Activated CD8-positive, alpha-beta T cell treated with anti-CD3 and anti-CD28 coated beads, Interleukin-2, amount 10 ng/mL, durations not matched to agents 7 days and 5 days (primary cell): ENCODE results near the gene MYMK. TPM values are rescaled to one million over a fixed set of nuclear protein-coding genes. Genes with fewer than 3 reads are reported as not detected.

Experiments used
- ATAC-seq: fragments of 150-1000 bp; cut with Tn5 transposase; one replicate; pipeline ENCODE4 v1.10.0; 2021; ENCODE audit warnings: moderate library complexity
- CTCF ChIA-PET: fragments of 350-600 bp; sonication (Branson Sonifier 250); formaldehyde crosslinking; loops from one replicate; lab custom pipeline; 2021; ENCODE audit warnings: antibody characterized with exemption; lab: Charles Lee
- POLR2A ChIA-PET: fragments of 350-600 bp; sonication (Branson Sonifier 250); formaldehyde crosslinking; loops from one replicate; lab custom pipeline; 2021; ENCODE audit warnings: antibody characterized with exemption; lab: Charles Lee
- DNase-seq: peaks from one replicate; pipeline ENCODE4 v3.0.0-alpha.2; 2020
- H3K27ac Mint-ChIP-seq: one replicate; pipeline ENCODE4 v1.8.0; 2021; ENCODE audit warnings: mild to moderate bottlenecking, mixed read lengths
- H3K27me3 Mint-ChIP-seq: one replicate; pipeline ENCODE4 v1.8.0; 2021; ENCODE audit warnings: low read depth, mixed read lengths
- H3K36me3 Mint-ChIP-seq: one replicate; pipeline ENCODE4 v1.8.0; 2021; ENCODE audit warnings: low read depth, mixed read lengths
- H3K4me1 Mint-ChIP-seq: one replicate; pipeline ENCODE4 v1.8.0; 2021; ENCODE audit warnings: low read depth, mixed read lengths
- H3K4me3 Mint-ChIP-seq: one replicate; pipeline ENCODE4 v1.8.0; 2021; ENCODE audit warnings: mild to moderate bottlenecking, mixed read lengths
- H3K9me3 Mint-ChIP-seq: one replicate; pipeline ENCODE4 v1.8.0; 2022; ENCODE audit warnings: mixed read lengths; ENCODE audit not compliant: insufficient read depth
- total RNA-seq, 2 experiments: library from RNA; stranded (reverse); gene quantifications; one replicate each; pipeline ENCODE4 v1.2.3, GENCODE V29; 2021

The MYMK gene
- total RNA-seq, 2 experiments from 2014 or later, result not detected

DNA sequence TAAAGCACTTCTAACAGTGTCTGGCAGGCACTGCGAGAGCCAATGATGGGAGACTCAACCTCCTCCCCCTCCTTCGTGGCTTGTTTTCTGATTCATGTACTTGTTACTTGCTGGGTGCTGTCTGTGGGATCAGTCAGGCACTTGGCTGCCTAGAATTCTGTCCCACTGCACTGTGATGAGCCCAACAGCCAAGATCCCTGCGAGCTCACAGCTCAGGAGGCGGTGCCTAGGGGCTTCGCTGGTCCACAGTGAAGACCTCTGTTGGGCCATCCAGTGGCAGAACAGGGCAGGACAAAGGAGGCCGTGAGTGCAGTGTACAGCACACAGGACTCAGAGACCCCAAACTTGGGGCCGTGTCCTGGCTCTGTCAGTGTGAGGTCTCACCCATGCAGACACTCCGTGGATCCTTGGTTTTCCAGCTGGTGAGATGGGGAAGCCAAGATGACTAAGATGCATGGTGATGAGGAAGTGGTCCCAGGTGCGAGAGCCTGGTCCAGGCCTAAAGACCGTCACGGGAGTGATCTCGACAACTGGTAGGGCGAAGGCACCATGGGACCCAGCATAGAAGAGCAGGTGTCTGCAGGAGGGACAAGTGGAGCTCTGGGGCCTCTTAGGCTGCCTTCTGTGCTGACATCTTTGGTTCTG is 19.5 kb downstream of the MYMK start:
- Mint-ChIP-seq H3K4me3 (no peak overlapping the region), H3K36me3 (no peaks in the 10 kb centered on the region), H3K27me3 (peaks cover 15% of the 10 kb centered on the region), H3K27ac (no peak overlapping the region), H3K9me3 (peaks cover 22% of the 10 kb centered on the region), H3K4me1 (peaks cover 17% of the 10 kb centered on the region)
- no peak for DNase-seq
- no peak for ATAC-seq
- POLR2A ChIA-PET, result interaction anchor here (0.5 to 0.7 kb wide), 2 partner anchors 10 to 46 kb away, joined by 4 to 5 read pairs; partner anchors contain the start of gene CACFD1
- CTCF ChIA-PET, result no interaction called here

DNA sequence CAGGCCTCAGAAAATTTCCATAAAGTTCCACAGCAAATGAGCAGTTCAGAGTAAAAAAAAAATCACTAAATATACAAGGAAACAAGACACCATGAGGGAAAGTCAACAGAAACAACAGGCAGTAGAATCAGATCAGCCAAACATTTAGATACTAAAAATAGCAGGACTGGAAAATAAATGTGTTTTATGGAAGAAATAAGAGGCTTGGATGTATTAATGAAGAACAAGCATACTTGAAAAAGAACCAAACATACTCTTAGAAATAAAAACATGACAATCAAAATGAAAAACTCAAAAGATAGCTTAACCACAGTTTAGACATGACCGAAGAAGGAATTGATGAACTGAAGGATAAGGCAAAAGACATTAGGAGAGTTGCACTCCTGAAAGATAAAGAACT is 22.6 kb downstream of the MYMK start:
- H3K4me3 Mint-ChIP-seq, result no peak overlapping the region
- H3K27me3 Mint-ChIP-seq, result peaks cover 18% of the 10 kb centered on the region
- ATAC-seq (no peak), DNase-seq (no peak)
- H3K27ac Mint-ChIP-seq, result no peak overlapping the region
- H3K4me1 Mint-ChIP-seq, result no peaks in the 10 kb centered on the region
- H3K9me3 Mint-ChIP-seq, result peaks cover 22% of the 10 kb centered on the region
- H3K36me3 Mint-ChIP-seq, result no peaks in the 10 kb centered on the region
- POLR2A ChIA-PET, result no interaction called here
- CTCF ChIA-PET, result no interaction called here

DNA sequence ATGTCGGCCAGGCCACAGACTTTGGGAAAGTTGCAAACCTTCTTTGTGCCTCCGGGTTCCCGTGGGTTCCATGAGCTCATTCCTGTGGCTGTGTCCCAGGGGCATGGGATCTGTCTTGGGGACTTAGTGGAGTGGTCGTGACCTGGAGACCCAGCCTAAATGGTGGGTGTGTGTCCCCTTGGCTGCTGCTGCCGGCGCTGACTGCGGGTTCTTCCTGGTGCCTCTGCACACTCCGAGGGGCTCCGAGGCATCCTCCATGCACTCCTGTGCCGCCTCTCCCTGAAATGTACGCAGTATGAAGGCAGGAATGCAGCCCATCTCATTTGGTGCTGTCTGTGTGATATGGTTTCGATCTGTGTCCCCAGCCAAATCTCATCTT is 24.9 kb downstream of the MYMK start:
- DNase-seq (no peak), ATAC-seq (no peak)
- Mint-ChIP-seq H3K27me3 (peaks cover 18% of the 10 kb centered on the region), H3K27ac (no peak overlapping the region), H3K4me1 (no peaks in the 10 kb centered on the region), H3K4me3 (no peak overlapping the region), H3K9me3 (peaks cover 22% of the 10 kb centered on the region), H3K36me3 (no peaks in the 10 kb centered on the region)
- ChIA-PET POLR2A (interaction anchor here (1.6 kb wide), 1 partner anchor 9 kb away, joined by 4 read pairs; no protein-coding TSS in a partner anchor), CTCF (interaction anchor here (1.0 kb wide), 1 partner anchor 13 kb away, joined by 3 read pairs; no protein-coding TSS in a partner anchor)

DNA sequence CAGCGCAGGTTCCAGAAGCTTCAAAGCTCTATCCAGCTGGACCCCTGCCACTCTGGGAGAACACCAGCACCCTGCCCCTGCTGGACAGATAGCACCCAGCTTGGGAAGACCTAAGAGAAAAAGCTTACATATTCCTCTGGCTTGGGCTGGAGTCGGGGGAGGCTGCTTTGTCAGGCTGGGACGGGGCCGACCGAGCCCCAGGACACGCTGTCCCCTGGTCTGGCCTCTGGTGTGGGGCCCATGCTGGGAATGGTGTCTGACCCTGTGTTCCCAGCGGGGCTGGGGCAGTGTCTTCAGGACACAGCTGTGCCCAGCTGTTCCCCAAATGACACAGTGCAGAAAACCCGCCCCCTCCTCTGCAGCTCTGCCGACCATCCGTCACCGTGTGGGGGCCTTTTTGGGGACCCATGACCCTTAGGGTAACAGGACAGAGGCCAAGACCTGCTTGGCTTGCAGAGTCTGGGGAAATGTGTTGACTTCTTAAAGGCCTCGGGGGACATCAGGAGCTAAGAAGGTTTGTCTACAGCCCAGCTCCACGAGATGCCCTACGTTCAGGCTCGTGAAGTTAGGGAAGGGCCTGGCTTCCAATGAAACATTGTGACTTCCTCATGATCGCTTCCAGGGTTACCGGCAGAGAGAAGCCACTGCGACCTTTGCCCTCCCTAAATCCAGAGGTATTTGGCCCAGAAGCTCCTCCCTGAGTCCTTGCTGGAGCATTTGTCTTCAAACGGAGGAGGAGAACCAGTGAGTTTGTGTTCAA is 25.4 kb downstream of the MYMK start:
- Mint-ChIP-seq H3K27me3 (peaks cover 18% of the 10 kb centered on the region), H3K4me1 (no peaks in the 10 kb centered on the region), H3K9me3 (peaks cover 22% of the 10 kb centered on the region), H3K27ac (no peak overlapping the region), H3K36me3 (no peaks in the 10 kb centered on the region), H3K4me3 (no peak overlapping the region)
- ChIA-PET POLR2A (interaction anchor here (0.7 kb wide), 1 partner anchor 8 kb away, joined by 4 read pairs; no protein-coding TSS in a partner anchor), CTCF (interaction anchor here (1.0 kb wide), 1 partner anchor 13 kb away, joined by 3 read pairs; no protein-coding TSS in a partner anchor)
- ATAC-seq (no peak), DNase-seq (no peak)

DNA sequence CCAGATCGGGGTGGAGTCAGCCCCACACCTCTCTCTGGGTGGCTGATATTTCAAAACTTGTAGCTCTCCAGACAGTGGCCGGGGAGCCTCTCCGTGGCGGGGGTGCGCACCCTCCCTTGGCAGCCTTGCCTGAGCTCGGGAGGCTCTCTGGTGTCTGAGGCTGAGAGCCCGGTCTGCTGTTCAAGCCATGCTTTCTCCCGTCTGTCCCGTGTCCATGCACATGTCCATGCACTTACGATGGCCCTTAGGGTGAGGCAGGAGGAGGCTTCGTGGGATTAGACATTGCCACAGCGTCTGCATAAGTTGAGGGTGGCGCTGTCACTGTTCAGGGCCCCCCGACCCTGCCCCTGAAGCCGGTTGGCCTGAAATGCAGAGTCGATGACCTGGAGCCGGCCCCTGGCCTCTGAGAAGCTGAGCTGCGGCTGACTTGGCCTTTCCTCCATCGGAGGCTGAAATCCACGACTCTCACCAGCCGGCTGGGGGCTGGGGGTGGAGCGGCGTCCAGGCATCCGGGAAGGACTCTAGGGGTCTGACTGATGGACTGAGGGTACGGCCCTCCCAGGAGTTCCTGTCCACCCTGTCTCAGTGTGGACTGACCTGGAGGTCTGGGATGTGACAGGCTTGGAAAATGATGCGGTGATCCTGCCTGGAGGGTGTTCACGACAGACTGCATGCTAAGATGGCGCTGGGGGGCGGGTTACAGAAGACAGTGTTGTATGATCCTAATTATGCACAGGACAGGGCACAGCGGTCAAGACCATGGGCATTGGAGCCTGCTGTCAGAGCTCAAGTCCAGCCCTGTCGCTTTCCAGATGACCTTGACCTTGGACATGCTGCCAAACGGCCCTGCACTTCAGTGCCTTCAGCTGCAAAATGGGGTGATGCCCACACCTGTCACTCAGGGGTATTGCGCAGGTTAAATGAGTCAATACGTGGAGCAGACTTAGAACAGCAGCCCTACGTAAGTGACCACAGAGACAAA is 27.6 kb downstream of the MYMK start:
- Mint-ChIP-seq H3K4me3 (no peak overlapping the region), H3K4me1 (no peaks in the 10 kb centered on the region), H3K36me3 (no peaks in the 10 kb centered on the region), H3K27ac (no peak overlapping the region), H3K9me3 (peaks cover 12% of the 10 kb centered on the region), H3K27me3 (peaks cover 12% of the 10 kb centered on the region)
- ATAC-seq, result no peak
- CTCF ChIA-PET, result interaction anchor here (2.1 kb wide), 1 partner anchor 11 kb away, joined by 15 read pairs; no protein-coding TSS in a partner anchor
- DNase-seq, result no peak
- POLR2A ChIA-PET, result no interaction called here

DNA sequence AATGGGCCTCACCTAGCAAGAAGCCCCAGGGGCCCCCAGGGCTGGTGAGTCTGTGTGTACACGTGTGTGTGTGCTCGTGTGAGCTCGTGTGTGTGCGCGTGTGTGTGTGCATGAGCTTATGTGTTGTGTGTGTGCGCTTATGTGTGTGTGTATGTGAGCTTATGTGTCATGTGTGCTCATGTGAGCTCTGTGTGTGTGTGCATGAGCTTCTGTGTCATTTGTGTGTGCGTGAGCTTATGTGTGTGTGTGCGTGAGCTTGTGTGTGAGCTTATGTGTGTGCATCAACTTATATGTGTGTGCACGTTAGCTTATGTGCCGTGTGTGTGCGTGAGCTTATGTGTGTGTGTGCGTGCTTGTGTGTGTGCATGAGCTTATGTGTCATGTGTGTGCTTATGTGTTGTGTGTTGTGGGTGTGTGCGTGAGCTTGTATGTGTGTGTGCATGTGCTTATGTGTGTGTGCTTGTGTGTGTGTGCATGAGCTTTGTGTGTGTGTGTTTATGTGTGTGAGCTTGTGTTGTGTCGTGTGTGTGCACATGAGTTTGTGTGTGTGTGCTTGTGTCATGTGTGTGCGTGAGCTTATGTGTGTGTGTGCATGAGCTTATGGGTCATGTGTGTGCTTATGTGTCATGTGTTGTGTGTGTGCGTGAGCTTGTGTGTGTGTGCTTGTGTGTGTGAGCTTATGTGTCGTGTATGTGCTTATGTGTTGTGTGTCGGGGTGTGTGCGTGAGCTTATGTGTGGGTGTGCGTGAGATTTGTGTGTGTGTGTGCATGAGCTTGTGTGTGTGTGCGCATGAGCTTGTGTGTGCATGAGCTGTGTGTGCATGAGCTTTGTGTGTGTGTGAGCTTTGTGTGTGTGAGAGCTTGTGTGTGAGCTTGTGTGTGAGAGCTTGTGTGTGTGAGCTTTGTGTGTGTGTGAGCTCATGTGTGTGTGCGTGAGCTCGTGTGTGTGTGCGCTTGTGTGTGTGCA is 29.1 kb downstream of the MYMK start:
- no peak for DNase-seq
- Mint-ChIP-seq H3K27ac (no peak overlapping the region), H3K4me3 (no peak overlapping the region), H3K36me3 (no peaks in the 10 kb centered on the region), H3K9me3 (no peaks in the 10 kb centered on the region), H3K27me3 (peaks cover 4% of the 10 kb centered on the region), H3K4me1 (no peaks in the 10 kb centered on the region)
- ChIA-PET CTCF (interaction anchor here (1.3 to 2.1 kb wide), 2 partner anchors 9 to 248 kb away, joined by 3 to 15 read pairs; no protein-coding TSS in a partner anchor), POLR2A (interaction anchor here (0.8 kb wide), 1 partner anchor 10 kb away, joined by 5 read pairs; no protein-coding TSS in a partner anchor)
- no peak for ATAC-seq

DNA sequence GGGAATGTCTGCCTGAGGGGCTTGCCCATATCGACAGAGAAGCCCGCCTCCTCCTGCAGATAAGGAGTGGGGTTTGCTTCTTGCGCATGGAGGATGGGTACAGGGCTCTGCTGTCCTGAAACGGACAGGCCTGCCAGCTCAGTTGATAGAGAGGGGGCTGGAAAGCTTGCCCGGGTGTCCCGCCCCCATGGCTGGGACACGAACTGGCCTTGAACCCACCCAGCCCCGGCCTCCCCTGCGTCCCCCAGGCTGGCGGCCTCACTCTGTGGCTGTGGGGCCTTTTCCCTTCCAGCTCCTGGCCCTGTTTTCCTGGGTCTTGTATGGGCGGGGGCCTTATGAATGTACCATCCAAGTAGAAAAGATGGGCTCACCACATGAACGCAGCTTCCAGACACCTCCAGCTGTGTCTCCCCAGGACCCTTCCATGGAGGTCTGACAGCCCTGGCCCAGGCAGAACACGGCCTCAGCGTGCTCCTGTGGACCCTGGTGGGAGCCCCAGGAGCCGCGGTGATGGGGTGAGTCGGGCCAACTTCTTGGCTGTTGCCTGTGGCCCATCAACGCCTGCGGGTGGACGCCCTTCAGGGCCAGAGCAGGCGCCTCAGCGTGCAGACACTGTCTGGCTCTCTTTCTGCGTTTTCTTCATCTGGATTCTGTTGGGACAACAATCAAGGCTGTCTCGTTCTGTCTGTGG is 30.0 kb downstream of the MYMK start:
- ATAC-seq, result no peak
- Mint-ChIP-seq H3K36me3 (no peaks in the 10 kb centered on the region), H3K9me3 (no peaks in the 10 kb centered on the region), H3K4me3 (no peak overlapping the region), H3K4me1 (no peaks in the 10 kb centered on the region), H3K27ac (no peak overlapping the region), H3K27me3 (no peaks in the 10 kb centered on the region)
- ChIA-PET POLR2A (no interaction called here), CTCF (interaction anchor here (1.3 to 2.1 kb wide), 2 partner anchors 8 to 248 kb away, joined by 3 to 15 read pairs; no protein-coding TSS in a partner anchor)
- DNase-seq, result no peak

DNA sequence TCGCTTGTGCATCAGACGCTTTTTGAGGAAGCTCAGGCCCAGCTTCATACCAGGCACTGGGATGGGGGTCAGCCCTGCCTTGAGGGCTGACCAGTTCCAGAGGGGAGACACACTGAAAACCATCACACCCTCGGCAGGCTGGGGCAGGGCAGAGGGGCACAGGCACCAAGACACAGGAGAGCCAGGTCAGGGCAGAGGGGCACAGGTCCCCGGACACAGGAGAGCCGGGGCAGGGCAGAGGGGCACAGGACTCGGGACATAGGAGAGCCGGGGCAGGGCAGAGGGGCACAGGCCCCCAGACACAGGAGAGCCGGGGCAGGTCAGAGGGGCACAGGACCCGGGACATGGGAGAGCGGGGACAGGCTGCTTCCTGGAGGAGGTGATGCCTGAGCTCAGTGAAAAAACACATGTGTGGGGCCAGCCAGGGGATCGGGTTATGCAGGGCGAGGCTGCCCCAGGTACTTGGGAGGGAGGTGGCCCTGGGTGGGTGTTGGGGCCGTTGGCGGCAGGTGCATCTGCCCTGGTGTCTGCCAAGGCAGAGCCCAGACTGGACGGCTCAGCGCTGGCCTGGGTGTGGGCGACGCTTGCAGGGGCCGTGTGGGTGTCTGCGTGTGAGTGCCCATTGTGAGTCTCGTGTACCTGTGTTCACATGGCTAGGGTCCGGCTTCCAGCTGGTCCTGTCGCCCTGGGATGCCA is 30.8 kb downstream of the MYMK start:
- Mint-ChIP-seq H3K36me3 (no peaks in the 10 kb centered on the region), H3K4me1 (no peaks in the 10 kb centered on the region), H3K4me3 (no peak overlapping the region), H3K9me3 (no peaks in the 10 kb centered on the region), H3K27ac (no peak overlapping the region), H3K27me3 (peaks cover 3% of the 10 kb centered on the region)
- ChIA-PET CTCF (no interaction called here), POLR2A (no interaction called here)
- DNase-seq (no peak), ATAC-seq (no peak)

DNA sequence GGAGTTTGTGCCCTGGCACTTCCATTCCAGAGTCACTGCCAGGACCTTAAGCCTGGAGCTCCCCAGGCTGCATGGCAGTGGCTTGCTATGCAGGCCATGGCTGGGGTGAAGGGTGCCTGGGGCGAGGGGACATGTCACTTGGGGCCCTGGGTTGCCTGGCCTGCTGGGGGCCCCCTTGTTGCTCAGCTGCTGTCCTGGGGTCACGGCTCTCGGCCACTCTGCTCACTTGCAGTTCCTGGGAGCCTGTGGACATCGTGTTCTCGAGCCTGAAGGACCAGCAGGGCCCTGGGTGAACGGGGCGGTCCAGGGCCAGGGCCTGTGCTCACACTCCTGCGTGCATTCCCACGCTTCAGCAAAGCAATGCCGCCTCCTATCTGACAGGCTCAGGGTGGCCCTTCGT is 31.3 kb downstream of the MYMK start:
- Mint-ChIP-seq H3K9me3 (no peaks in the 10 kb centered on the region), H3K4me1 (no peaks in the 10 kb centered on the region), H3K36me3 (no peaks in the 10 kb centered on the region), H3K27me3 (peaks cover 3% of the 10 kb centered on the region), H3K27ac (no peak overlapping the region), H3K4me3 (no peak overlapping the region)
- CTCF ChIA-PET, result no interaction called here
- no peak for ATAC-seq
- POLR2A ChIA-PET, result no interaction called here
- no peak for DNase-seq
